ENCODE measurements around the gene RABL6.

DNA sequence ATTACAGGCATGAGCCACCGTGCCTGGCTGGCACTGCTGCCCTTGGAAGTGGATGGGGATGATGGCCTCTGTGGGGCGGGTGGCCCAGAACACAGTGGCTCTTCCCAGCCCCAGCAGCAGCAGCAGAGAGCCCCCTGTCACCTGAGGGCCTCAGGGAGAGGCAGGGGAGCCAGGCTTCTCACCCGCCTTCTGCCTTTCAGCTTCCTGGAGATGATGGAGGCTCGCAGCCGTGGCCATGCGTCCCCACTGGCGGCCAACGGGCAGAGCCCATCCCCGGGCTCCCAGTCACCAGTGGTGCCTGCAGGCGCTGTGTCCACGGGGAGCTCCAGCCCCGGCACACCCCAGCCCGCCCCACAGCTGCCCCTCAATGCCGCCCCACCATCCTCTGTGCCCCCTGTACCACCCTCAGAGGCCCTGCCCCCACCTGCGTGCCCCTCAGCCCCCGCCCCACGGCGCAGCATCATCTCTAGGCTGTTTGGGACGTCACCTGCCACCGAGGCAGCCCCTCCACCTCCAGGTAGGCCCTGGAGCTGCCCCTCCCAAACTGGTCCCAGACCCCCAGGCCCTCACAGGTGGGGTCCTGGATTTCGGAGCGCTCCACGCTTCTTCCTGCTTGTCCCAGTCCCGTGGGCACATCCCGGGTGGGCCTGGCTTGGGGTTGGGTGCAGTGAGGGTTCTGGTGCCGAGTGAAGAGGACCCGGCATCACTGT lies 29.6 kb downstream of the RABL6 start:
- TF ChIP-seq ZFP41 (tag by site-specific recombination; IDR thresholded peaks at IDR 0.05; ENCODE audit: borderline replicate concordance), result no peak
- no peak for TF ChIP-seq HOXC10 (CRISPR knock-in tag; IDR thresholded peaks at IDR 0.05)
- TF ChIP-seq, protein P1, sequence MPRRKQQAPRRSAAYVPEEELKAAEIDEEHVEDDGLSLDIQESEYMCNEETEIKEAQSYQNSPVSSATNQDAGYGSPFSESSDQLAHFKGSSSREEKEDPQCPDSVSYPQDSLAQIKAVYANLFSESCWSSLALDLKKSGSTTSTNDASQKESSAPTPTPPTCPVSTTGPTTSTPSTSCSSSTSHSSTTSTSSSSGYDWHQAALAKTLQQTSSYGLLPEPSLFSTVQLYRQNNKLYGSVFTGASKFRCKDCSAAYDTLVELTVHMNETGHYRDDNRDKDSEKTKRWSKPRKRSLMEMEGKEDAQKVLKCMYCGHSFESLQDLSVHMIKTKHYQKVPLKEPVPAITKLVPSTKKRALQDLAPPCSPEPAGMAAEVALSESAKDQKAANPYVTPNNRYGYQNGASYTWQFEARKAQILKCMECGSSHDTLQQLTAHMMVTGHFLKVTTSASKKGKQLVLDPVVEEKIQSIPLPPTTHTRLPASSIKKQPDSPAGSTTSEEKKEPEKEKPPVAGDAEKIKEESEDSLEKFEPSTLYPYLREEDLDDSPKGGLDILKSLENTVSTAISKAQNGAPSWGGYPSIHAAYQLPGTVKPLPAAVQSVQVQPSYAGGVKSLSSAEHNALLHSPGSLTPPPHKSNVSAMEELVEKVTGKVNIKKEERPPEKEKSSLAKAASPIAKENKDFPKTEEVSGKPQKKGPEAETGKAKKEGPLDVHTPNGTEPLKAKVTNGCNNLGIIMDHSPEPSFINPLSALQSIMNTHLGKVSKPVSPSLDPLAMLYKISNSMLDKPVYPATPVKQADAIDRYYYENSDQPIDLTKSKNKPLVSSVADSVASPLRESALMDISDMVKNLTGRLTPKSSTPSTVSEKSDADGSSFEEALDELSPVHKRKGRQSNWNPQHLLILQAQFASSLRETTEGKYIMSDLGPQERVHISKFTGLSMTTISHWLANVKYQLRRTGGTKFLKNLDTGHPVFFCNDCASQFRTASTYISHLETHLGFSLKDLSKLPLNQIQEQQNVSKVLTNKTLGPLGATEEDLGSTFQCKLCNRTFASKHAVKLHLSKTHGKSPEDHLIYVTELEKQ (tag by site-specific recombination; IDR thresholded peaks at IDR 0.05; ENCODE audit: borderline replicate concordance), result no peak
